Inflammatory macrophage treated with lipopolysaccharide for 4 hours (primary cell): ENCODE results near the gene TMEM39B.
"Not testable (repeated sequence)": the region's sequence is repeated elsewhere in the genome, so short reads cannot be mapped to it uniquely, and the experiment has no call there.

Experiments
- DNase-seq: peaks from one replicate; pipeline ENCODE4 v3.0.0-alpha.2; 2020

TMEM39B gene

DNA sequence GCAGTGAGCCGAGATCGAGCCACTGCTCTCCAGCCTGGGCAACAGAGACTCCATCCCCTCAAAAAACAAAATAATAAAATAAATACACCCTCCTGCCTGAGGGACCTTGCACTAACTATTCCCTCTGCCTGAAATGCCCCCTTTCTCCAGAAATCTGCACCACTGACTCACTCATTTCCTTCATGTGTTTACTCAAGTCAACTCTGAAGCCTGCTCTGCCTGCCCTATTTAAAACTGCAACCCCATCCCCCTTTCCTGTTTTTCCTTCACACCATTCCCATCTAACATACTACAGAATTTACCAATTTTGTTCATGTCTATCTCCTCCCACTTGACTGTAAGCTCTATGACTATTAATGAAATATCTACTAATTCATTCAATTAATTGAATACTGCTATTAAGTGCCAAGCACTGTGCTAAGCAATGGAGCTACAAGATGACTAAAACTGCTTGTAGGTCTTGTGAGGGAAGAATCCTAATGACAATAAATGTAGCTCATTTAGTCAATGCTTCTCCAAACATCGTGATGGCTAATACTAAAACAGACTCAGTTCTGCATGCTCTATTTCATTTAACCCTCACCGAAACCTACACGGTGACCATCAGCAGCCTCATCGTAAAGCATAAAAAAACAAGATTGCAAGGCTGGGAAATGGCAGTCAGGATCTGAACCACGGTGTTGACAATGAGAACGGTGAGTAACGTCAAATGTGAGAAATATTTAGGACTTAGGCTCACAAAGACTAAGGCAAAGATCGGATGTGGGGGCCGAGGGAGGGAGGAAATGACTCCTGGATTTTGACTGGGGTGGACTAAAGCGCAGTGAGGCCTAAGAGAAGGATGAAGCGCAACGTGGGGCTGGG is 749 bp upstream of the TMEM39B start:
- no peak for DNase-seq

DNA sequence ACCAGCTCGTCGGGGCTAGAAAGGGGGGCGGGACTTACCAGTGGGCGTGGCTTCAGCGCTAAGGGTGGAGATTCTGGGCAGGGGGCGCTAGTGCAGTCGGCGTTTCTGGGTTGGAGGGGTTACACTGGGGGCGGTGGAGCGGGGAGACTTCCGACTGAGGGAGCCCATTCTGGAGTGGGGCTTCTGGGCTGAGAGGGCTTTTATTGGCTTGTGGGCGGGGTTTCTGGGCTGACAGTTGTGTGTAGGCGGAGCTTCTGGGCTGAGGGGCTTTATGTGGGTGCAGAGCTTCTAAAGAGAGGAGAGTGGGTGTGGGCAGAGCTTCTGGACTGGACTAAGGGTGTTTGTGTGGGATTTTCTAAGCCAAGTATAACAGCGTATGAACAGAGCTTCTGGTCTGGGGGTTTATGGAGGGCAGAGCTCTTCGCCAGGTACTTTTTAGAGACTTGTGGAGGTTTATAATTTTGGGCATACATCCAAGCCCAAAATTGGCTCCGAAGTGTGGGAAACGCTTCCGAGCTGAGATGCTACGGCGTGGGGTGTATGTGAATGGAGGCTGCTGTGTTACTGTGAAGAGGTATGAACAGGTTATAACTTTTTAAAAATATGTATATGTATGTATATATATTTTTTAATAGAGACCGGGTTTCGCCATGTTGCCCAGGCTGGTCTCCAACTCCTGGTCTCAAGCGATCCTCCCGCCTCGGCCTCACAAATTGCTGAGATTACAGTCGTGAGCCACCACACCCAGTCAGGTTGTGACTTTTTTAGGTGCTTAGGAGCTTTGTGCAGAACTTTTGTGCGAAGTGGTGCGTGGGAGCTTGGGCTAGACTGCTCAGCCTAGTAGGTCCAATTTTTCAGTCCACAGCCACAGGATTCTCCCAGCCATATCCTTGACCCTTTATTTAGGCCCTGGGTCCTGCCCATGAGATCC is 825 bp downstream of the TMEM39B start:
- no peak for DNase-seq

DNA sequence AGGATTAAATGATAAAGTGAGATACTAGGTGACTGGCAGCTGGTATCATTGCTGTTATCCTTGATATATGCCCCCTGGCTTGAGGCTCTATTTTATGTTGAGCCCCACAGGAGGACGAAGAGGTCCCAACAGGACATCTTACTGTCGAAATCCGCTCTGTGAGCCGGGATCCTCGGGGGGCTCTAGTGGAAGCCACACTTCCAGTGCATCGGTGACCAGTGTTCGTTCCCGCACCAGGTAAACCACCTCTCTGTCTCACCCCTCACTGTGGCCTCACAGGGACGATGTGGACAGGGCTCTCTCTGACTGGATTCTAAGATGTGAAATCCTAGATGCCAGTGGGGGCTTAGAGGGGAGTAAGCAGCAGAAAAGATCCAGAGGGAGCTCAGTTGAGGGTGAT is 2.1 kb downstream of the TMEM39B start:
- no peak for DNase-seq

DNA sequence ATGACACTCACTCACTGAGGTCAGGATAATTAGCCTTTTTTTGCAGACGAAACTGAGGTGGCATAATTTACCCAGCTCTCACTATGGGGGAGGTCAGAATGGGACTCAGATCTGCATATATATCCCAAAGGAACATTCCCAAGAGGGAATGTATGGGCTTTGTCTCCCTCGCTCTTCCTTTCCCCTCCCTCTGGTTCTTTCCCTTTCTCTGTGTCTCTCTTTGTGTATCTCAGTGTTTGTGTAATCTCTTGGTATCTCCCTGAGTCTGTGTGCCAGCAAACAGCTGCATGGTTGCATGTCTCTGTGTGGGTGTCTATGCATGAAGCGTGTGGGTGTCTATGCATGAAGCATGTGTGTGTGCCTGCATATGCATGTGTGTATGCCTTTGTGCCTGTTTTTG is 4.7 kb downstream of the TMEM39B start:
- DNase-seq, result no peak

DNA sequence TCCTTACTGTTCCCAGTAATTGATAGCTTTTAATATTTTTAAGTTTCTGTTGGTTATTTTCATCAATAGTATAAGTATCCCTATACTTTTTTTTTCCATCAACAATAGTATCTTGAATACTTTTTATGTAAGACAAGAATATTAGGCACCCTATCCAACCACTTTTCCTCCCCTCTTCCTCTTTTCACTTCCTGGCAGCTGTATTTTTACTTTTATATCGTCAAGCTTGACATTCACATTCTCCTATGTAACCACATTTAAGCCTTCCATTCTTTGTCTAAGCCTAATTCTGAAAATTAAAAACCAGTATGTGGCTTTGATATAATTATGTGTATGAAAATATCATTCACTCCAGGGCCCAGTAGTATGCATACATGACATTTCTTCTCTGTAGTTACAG is 9.3 kb downstream of the TMEM39B start:
- DNase-seq, result no peak

- not testable (repeated sequence) for DNase-seq
Observed at GRCh38 chr1:32086381-32086780, 13.6 kb downstream of the TMEM39B start.

- DNase-seq, result no peak
Observed at GRCh38 chr1:32091176-32091575, 18.4 kb downstream of the TMEM39B start.

GRCh38 chr1:32091591-32091990 is 18.9 kb downstream of the TMEM39B start:
- no peak for DNase-seq

DNA sequence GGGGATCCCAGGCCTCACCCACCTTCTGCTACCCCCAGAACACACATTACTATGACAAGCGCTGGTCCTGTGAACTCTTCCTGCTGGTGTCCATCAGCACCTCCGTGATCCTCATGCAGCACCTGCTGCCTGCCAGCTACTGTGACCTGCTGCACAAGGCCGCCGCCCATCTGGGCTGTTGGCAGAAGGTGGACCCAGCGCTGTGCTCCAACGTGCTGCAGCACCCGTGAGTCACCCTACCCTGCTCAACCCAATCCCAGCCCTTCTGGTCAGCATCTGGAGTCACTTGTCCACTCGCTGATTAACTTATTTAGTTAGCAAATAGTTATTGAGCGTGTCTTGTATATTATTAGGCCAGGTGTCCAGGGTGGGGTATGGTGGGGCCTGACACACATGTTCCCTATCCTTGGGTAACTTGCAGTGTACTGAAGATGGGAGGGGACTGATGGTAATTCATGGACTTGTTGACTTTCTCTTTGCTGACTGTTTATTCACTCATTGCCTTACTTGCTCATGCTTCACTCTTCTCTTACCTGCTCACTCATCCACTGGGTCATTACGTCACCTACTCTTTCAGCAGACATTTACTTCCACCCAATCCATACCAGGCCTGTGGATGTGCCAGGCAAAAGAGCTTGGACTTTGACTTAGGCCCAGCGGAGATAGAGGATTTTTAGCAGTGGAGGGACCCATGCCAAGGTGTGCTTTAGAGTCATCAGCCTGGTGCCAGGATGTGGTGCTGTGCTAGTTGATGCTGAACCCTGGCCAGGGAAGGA is 22.2 kb downstream of the TMEM39B start:
- DNase-seq, result no peak

DNA sequence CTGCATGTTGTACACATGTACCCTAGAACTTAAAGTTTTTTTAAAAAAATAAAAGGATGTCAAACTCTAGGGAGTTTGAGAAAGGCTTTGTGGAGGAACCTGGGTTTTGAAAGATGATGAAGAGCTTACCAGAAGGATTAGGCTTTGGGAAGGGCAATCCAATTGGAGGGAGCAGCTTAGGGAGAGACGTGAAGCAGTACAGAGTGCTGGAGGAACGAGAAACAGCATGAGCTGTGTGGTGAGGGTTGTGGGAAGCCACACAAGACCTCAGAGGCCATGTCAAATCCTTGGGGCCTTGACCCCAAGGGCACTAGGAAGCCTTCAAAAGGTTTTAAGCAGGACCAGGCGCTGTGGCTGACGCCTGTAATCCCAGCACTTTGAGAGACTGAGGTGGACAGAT is 26.7 kb downstream of the TMEM39B start:
- DNase-seq, result no peak

DNA sequence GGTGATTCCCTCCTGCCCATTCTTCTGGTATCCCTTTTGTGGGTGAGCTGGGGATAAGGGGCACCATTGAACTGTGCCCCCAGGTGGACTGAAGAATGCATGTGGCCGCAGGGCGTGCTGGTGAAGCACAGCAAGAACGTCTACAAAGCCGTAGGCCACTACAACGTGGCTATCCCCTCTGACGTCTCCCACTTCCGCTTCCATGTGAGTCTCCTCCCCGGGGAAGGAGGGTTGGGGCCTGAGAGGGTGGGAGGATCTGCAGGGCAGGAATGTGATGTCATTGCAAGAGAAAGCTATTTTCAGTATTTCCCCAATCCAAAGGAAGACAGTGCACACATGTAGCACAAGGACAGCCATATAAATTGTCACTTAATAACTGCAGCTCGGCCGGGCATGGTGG is 27.6 kb downstream of the TMEM39B start:
- no peak for DNase-seq

DNA sequence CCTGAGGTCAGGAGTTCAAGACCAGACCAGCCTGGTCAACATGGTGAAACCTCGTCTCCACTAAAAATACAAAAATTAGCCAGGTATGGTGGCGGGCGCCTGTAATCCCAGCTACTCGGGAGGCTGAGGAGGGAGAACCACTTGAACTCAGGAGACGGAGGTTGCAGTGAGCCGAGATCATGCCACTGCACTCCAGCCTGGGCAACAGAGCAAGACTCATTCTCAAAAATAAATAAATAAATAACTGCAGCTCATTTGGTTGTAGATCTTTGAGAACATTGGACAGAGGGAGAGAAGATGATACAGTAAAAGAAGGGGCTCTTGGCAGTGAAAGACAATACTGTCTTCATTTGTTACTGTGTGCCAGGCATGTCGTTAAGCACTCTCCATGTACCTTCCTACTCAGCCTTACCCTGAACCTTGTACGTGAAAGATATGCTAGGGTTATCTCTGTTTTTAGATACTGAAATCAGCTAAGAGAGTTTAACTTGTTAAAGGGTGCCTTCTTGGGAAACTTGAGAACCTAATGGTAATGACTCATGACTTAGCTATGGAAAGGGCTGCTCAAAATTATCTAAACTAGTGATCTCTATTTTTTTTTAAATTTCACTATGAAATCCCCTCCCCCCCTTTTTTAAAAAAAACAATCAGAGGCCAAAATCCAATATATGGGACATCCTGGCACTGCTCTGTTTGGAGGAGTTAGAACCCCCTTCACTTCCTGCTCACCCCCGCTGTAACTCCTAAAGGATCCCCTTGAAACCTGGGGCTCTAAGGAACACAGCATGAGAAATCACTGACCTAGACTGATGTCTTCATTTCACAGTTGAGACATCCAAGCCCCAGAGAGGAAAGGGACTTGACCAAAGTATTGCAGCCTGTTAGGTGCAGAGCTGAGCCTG is 28.3 kb downstream of the TMEM39B start:
- DNase-seq, result no peak

DNA sequence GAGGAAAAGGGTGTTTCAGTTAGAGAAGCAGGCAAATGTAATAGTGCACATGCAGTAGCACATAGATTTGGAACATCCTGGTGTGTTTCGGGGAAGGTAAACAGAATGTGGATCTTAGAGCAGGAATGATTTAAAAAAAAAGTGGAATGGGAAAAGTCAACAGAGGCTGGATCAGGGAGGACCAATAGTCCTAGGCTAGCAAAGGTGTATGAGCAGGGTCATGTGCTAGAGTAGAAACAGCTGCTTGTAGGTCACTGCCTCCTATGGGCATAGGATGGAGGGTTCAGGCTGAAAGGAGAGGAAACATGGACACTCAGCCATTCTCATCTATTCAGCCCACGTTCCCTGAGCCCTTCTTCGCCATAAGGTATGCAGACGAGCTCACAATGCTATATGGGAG is 31.4 kb downstream of the TMEM39B start:
- DNase-seq, result no peak

- no peak for DNase-seq
Observed at GRCh38 chr1:32105338-32105737, 32.6 kb downstream of the TMEM39B start.

DNA sequence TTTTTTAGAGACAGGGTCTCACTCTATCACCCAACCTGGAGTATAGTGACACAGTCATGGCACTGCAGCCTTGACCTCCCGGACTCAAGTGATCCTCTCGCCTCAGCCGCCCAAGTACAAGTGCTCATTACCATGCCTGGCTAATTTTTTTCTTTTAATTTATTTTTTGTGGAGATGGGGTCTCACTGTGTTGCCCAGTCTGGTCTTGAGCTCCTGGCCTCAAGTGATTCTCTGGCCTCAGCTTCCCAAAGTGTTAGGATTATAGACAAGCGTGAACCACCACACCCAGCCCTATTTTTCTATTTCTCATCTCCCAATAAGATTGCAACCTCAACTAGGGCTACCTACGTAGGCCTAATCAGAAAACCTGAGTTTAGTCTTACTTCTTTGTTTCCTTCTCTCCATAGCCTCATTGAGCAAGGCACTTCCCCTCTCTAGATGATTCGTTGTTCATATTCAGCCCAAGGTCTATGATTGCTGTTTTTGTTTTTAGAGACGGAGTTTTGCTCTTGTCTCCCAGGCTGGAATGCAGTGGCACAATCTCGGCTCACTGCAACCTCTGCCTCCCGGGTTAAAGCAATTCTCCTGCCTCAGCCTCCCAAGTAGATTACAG is 34.0 kb downstream of the TMEM39B start:
- DNase-seq, result peak; percentile 53

DNA sequence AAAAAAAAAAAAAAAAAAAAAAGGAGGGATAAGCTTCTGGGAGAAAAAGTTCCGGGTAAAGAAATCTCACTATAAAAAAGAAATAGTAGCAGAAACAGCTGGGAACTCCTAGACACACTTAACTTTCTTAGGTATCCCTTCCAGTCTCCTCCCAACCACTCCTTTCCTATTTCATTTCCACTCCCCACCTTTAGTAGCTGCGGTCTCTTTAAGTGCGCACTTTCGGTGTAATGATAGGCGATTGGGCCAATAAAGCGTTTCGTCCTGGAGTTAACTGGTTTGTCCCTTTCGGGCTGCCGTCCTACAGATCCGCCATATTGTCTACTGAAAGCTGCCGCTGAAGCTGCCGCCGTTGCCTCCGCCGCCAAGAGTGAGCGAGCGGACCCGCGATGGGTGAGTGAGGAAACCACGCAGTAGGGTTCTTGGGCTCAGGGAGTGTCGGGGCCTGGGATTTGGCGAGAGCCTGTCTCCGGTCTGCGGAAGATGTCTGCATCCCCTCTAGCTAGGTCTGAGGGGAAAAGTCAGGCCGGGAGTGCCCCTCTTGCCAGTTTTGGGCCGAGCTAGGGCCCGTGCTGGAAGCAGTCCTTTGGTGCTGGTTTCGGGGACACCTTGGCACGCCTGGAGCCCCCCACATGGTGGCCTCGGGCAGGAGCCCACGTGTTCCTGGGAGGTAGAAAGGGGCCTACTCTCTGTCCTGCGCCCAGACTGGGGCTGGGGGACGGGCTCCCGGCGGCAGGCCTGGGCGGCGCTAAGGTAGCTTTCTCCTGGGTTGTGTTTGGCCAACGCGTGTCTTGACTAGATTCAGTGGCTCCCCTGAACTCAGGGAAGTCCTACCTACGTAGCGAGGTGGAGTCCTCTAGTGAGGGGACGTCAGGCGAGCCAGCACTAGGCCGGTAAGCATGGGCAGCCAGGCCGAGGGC is 35.3 kb downstream of the TMEM39B start, which contains the start of gene KPNA6:
Gene KPNA6 (plus strand): TSS at position 315 of the 920 bp plus-strand sequence. CDS start 75 bp downstream, at position 390.
- DNase-seq, result peak; percentile 93

DNA sequence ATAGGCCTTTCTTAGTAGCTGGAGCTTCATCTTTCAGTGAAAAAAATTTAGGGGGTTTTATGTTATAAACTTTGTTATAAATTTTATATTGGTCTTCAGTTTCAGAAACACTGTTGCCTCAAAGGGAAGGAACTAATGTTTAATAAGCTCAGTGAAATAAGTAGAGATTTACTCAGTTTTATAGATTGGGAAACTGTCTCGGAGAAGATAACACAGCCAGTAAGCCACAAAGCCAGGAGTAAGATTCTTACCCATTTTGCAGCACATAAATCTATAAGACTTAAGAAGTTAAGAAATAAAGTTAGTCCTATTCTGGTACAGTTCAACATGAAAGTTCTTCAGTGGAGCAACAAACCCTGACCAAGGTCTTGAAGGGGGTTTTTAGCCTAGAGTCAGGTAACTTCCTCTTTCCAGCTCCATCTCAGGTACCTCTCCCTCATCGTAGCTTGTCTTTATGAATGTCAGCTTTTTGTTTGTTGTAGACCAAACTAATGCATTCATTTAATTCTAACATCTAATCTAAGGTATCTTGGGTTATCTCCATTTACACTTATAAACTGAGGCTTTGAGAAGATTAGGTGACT is 38.4 kb downstream of the TMEM39B start:
- no peak for DNase-seq

- no peak for DNase-seq
Observed at GRCh38 chr1:32111789-32112188, 39.0 kb downstream of the TMEM39B start.

DNA sequence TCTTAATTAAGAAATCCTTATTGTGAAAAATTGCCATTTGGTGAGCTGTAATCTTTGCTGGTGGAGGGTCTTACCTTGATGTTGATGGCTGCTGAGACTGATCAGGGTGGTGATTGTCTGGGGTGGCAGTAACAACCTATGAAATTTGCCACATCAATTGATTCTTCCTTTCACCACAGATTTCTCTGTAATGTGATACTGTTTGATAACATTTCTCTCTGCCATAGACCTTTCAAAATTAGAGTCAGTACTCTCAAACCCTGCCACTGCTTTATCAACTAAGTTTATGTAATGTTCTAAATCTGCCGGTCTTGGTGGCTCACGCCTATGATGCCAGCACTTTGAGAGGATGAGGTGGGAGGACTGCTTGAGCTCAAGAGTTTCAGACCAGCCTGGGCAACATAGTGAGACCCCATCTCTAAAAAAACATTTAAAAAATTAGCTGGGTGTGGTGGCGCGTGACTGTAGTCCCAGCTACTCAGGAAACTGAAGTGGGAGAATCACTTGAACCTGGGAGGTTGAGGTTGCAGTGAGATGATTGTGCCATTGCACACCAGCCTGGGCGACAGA is 40.2 kb downstream of the TMEM39B start:
- no peak for DNase-seq
